DOHH2 (cell line): ENCODE measurements around the gene SYNCRIP.

Source experiments
- EZH2phosphoT487 ChIP-seq: fragments of 200-600 bp; sonication (generic); IDR thresholded peaks from 2 replicates; pipeline ENCODE4 v1.6.1; 2017; ENCODE audit warnings: borderline replicate concordance, mild to moderate bottlenecking, antibody characterized with exemption, low read length, moderate library complexity, mixed read lengths
- TF ChIP-seq, protein P1 (sequence below): fragments of 200-600 bp; sonication (generic); IDR thresholded peaks from one replicate; pipeline ENCODE4 v1.5.1; 2014; ENCODE audit warnings: antibody characterized with exemption, mild to moderate bottlenecking, low read depth, low read length; ENCODE audit not compliant: poor library complexity, severe bottlenecking

DNA sequence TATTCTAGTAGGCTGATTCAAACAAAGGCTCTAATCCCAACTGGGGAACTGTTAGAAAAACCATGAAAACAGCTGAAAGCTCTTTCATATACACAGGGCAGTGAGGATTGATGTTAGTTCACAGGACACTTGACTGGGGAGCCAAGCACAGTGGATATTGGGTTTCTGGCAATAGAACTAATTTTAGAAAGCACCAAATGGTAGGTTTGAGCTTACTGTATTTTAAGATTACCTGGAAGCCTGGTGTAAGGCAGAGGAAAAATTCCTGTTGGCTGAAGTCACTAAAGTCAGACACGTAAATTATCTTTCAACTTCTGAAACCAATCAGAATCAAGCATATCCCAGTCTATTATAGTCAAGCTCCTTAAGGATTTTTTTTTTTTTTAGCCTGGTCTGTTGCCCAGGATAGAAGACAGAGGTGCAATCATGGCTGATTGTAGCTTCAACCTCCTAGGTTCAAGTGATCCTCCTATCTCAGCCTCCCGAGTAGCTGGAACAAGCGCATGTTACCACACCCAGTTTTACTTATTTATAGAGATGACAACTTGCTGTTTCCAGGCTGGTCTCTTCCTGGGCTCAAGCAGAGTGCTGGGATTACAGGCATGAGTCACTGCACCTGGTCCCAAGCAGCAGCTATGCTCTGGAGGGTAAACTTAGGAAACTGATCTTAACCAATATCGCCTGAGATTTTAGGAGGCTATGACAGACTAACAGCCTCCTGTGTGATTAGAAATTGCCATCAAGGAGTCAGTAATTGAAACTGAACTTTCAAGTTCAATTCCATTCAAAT, 32.5 kb upstream of the SYNCRIP start:
- TF ChIP-seq, protein P1, sequence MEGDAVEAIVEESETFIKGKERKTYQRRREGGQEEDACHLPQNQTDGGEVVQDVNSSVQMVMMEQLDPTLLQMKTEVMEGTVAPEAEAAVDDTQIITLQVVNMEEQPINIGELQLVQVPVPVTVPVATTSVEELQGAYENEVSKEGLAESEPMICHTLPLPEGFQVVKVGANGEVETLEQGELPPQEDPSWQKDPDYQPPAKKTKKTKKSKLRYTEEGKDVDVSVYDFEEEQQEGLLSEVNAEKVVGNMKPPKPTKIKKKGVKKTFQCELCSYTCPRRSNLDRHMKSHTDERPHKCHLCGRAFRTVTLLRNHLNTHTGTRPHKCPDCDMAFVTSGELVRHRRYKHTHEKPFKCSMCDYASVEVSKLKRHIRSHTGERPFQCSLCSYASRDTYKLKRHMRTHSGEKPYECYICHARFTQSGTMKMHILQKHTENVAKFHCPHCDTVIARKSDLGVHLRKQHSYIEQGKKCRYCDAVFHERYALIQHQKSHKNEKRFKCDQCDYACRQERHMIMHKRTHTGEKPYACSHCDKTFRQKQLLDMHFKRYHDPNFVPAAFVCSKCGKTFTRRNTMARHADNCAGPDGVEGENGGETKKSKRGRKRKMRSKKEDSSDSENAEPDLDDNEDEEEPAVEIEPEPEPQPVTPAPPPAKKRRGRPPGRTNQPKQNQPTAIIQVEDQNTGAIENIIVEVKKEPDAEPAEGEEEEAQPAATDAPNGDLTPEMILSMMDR: no peak
- TF ChIP-seq EZH2phosphoT487: no peak
